Retina (tissue), 1 donor: Measurements from ENCODE around the gene NFAT5.
"Not testable (repeated sequence)": the region's sequence is repeated elsewhere in the genome, so short reads cannot be mapped to it uniquely, and the experiment has no call there.

ENCODE experiments used
- DNase-seq: peaks from one replicate; pipeline ENCODE4 v3.0.0-alpha.2; 2016

NFAT5 gene

GRCh38 chr16:69598045-69598444 is 32.3 kb downstream of the NFAT5 start:
- DNase-seq, result no peak

GRCh38 chr16:69599731-69600130 is 34.0 kb downstream of the NFAT5 start:
- no peak for DNase-seq

DNA sequence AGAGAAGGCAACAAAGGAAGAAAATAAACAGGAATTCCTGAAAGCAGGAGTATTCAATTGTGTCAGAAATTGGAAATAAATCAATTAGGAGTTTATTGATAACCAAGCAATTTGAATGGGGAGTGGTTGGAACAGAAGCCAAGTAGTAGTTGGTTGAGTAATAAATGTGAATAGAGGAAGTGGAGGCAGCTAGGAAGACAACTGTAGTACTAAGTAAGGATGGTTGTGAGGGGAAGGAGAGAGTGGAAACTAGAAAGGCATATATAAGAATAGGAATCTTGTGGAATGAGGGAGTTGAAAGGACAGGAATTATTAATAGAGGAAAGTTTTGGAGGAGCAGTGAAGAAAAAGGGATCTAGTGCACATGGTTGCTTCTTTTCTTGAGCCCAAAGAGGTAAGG is 34.4 kb downstream of the NFAT5 start:
- DNase-seq, result no peak

DNA sequence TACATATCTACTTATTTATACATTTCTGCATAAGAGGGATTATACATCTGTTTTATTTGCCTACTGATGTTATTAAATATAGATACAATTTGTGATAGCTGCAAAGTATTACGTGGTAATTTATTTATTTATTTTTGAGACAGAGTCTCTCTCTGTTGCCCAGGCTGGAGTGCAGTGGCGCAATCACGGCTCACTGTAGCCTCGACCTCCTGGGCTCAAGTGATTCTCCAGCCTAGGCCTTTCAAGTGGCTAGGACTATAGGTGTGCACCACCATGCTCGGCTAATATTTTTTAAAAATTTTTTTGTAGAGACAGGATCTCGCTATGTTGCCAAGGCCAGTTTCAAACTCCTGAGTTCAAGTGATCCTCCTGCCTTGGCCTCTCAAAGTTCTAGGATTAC is 35.5 kb downstream of the NFAT5 start:
- no peak for DNase-seq

- DNase-seq, result no peak
Observed at GRCh38 chr16:69606985-69607384, 41.2 kb downstream of the NFAT5 start.

DNA sequence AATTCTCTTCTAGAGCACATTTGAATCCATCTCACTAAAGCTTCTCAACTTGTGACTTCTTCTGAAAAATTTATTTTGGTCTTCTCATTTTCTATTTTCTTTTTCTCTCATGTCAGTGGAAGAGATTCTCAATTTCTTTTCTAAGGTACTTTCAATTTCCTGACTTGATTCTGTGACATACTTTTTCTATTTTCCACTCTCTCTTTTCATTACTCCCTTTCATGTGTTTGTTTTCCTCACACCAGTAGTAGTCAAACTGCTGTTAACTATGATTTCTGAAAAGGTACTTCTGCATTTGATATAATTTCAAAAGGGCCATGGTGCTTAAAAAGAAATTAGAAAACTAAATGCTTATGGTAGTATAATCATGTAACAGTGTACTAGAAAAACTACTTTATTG is 41.9 kb downstream of the NFAT5 start:
- DNase-seq, result no peak

GRCh38 chr16:69610356-69610755 is 44.6 kb downstream of the NFAT5 start:
- DNase-seq, result no peak

- no peak for DNase-seq
Observed at GRCh38 chr16:69611103-69611640, 45.4 kb downstream of the NFAT5 start.

- DNase-seq, result no peak
Observed at GRCh38 chr16:69613378-69614154, 47.8 kb downstream of the NFAT5 start.

GRCh38 chr16:69615528-69615927 is 49.8 kb downstream of the NFAT5 start:
- DNase-seq, result no peak

DNA sequence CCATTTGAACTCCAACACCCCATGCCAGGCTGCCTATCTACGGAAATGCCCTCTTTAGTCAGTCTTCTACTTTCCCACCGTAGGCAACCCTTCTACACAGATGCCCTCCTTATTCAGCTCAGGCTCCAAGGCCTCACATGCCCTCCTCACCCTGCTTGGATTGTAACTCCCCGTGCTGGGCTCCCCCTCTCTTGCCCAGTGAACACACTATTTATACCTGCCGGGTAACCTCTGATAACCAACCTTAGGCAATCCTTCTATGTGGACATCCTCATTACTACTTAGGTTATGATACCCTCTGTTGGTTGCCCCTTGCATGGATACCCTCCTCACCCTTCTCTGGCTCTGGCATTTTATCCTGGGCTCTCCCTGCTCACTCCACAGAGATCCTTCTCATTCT is 50.3 kb downstream of the NFAT5 start:
- DNase-seq, result no peak

DNA sequence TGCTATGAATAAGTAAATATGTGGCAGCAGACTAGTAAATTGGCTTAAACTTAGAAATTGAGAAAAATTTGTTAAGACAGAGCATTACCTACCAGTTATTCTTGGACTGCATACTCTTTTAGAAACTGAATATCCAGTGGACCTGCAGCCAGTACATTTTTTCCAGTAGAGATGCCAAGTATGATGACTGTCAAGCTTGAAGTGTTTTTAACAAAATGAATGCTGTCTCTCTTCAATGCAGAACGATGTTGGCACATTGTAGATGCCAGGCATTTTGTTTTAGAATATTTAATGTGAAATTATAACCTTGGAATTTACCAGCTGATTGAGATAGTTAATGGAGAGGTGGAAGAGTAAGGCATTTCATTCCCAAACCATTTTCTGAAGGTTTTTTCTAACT is 52.5 kb downstream of the NFAT5 start:
- no peak for DNase-seq

DNA sequence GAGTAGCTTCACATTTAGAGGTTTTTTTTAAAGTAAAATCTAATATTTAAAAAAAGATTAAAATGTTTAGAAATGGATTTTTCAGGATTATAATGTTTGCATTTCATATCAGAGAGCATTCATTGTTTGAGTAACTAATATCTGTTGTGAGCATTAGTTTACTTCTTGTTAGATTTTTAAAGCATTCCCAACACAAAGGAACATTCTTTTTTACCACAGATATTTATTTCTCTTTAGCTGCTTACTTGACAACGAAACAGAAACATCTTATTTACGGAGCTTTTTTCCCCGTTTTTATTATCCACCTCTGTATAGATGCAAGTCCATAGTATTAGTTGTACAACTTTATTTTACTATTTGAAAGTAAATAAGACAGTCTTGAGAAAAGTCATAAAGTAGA is 53.0 kb downstream of the NFAT5 start:
- DNase-seq, result no peak

DNA sequence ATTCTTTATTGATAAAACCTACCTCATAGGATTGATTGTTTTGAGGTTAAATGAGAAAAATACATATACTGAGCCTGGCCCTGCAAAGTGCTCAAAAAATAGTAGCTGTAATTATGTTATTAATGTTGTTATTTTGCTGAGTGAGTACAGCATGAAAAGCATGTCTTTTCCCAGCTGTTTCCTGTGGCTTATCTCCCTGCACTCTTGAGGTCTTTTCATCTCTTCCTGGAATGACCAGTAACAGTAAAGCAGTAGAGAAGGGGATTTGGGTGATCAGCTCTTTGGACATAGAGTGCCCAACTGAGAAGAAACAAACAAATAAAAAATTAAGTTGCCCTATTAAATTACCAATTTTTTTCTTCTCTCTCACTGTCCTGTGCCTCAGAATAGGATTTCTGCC is 53.7 kb downstream of the NFAT5 start:
- no peak for DNase-seq

DNA sequence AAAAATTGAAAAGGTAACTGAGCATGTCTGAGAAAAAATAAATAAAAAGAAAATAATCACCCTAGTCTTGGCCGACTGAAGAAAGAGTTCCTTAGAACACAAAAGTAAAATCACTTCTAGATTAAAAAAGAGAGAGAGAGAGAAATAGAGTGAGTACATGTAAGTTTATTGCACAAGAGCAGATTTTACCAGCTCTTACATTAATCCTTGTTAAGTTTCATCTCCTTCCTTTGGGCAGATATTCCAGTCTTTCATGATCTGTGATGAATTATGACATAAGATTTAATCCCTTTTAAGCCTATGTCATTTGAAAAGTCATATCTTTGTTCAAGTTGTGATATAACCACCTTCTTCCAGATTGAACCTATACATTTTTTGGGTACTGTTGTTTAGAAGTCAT is 54.8 kb downstream of the NFAT5 start:
- DNase-seq, result no peak

GRCh38 chr16:69621225-69621624 is 55.5 kb downstream of the NFAT5 start:
- DNase-seq, result no peak

GRCh38 chr16:69626256-69626655 is 60.5 kb downstream of the NFAT5 start:
- no peak for DNase-seq

DNA sequence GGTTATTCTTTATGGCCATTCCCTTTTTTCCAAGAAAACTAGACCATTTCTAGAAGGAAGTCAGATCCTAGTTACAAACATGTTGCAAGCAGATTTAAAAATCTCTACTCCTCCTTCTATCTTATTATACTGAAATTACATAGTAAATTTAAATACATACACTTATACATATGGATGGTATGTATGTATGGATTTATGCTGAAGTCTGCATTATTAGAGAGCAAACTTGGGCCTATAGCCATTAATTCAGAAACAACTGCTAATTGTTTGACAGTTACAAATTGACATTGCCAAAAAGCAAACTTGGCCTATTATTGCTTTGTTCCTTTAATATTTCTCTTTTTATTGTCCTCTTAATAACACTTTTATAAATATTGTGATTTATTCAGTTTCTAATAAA is 67.1 kb downstream of the NFAT5 start:
- DNase-seq, result no peak

DNA sequence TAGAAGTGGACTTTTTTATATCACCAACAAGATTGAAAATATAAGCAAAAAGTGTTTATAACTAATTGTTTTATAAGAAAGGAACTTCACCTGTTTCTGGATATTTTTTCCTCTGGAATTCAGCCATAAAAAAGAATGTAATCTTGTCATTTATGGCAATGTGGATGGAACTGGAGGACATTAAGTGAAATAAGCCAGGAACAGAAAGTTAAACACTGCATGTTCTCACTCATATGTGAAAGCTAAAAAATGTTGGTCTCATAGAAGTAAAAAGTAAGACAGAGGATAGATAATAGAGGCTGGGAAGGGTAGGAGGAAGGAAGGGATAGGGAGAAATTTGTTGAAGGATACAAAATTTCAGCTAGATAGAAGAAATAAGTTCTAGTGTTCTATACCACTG is 67.6 kb downstream of the NFAT5 start:
- DNase-seq, result no peak

- DNase-seq, result not testable (repeated sequence)
Observed at GRCh38 chr16:69636563-69637146, 70.9 kb downstream of the NFAT5 start.

DNA sequence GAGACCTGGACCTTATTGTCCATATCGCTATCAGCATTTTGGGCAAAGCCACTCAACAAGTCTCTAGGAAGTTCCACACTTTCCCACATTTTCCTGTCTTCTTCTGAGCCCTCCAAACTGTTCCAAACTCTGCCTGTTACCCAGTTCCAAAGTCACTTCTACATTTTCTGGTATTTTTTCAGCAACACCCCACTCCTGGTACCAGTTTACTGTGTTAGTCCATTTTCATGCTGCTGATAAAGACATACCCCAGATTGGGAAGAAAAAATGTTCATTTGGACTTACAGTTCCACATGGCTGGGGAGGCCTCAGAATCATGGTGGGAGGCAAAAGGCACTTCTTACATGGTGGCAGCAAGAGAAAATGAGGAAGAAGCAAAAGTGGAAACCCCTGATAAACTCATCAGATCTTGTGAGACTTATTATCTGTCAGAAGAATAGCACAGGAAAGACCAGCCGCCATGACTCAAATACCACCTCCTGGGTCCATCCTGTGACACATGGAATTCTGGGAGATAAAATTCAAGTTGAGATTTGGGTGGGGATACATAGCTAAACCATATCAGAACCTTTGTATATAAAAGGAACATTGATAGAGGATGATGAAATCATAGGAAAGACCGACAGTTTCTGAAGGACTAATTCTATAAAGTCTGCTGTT is 71.6 kb downstream of the NFAT5 start:
- DNase-seq, result not testable (repeated sequence)

DNA sequence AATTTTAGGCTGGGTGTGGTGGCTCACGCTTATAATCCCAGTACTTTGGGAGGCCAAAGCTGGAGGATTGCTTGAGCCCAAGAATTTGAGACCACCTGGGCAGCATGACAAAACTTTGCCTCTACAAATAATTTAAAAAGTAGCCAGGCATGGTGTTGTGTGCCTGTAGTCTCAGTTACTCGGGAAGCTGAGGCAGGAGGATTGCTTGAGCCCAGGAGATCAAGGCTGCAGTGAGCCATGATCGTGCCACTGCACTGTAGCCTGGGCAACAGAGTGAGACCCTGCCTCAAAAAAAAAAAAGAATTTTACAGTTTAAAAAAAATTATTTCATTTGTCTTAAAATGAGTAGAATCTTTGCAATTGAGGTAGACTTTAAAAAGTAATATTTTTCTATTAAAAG is 78.2 kb downstream of the NFAT5 start:
- DNase-seq, result not testable (repeated sequence)

- DNase-seq, result no peak
Observed at GRCh38 chr16:69644790-69645189, 79.0 kb downstream of the NFAT5 start.

DNA sequence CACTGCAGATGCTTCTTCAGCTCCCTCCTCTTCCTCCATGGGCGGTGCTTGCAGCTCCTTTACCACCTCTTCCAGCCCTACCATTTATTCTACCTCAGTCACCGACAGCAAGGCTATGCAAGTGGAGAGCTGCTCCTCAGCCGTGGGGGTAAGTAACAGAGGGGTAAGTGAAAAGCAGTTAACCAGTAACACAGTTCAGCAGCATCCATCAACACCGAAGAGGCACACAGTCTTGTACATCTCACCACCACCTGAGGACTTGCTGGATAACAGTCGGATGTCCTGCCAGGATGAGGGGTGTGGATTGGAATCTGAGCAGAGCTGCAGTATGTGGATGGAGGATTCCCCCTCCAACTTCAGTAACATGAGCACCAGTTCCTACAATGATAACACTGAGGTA is 81.3 kb downstream of the NFAT5 start:
- DNase-seq, result no peak
